Measurements from ENCODE around the gene SMARCC2. TPM values are rescaled to one million over a fixed set of nuclear protein-coding genes. Genes with fewer than 3 reads are reported as not detected.

The SMARCC2 gene
- total and polyA plus RNA-seq, 9 of the 15 experiments (the other 6 are each of a cell fraction or from before 2014, with no cell fraction given), result 11.9 to 86.0 (median 36.6) TPM

DNA sequence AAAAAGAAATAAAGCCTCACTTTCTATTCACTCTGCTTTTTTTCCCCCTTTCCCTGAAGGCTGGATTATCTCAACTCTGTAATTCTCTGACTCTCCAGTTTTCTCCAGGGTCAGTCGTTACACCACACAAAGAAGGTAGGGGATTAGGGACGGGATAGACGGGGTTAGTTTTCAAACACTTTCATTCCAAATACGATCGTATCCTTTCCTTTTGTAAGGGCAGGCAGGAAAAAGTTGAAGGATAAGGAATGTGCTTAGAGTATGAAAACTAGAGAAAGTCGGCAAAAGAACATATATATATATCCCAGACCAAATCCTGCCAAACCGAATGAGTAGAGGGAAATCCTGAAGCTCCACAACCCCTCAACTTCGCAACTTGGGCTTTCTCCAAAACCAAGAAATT lies 61.8 kb downstream of the SMARCC2 start (continued):
- no peak for TF ChIP-seq POU5F1 (IDR thresholded peaks at IDR 0.05; ENCODE audit: borderline replicate concordance, low read depth, low read length, partially characterized antibody)
- TF ChIP-seq, protein P1, sequence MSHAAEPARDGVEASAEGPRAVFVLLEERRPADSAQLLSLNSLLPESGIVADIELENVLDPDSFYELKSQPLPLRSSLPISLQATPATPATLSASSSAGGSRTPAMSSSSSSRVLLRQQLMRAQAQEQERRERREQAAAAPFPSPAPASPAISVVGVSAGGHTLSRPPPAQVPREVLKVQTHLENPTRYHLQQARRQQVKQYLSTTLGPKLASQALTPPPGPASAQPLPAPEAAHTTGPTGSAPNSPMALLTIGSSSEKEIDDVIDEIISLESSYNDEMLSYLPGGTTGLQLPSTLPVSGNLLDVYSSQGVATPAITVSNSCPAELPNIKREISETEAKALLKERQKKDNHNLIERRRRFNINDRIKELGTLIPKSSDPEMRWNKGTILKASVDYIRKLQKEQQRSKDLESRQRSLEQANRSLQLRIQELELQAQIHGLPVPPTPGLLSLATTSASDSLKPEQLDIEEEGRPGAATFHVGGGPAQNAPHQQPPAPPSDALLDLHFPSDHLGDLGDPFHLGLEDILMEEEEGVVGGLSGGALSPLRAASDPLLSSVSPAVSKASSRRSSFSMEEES (CRISPR knock-in tag; IDR thresholded peaks at IDR 0.05), result no peak
- TF ChIP-seq SMARCE1 (IDR thresholded peaks at IDR 0.05), result peak; percentile 11; the same call in 1 of the 2 replicates
- TF ChIP-seq PCBP1 (IDR thresholded peaks at IDR 0.05; ENCODE audit: low read depth, low read length, poor library complexity, severe bottlenecking), result no peak
- TF ChIP-seq CBX3 (IDR thresholded peaks at IDR 0.05; ENCODE audit: borderline replicate concordance in 1 of 2, low read length in 2 of 2), result peak in 1 of 2 experiments; percentile 16; a peak in 1 of 3 replicates
- no peak for TF ChIP-seq PHF20 (IDR thresholded peaks at IDR 0.05; ENCODE audit: partially characterized antibody)
- TF ChIP-seq NFATC3 (IDR thresholded peaks at IDR 0.05), result peak; percentile 33; the same call in 1 of the 2 replicates
- TF ChIP-seq, protein P2, sequence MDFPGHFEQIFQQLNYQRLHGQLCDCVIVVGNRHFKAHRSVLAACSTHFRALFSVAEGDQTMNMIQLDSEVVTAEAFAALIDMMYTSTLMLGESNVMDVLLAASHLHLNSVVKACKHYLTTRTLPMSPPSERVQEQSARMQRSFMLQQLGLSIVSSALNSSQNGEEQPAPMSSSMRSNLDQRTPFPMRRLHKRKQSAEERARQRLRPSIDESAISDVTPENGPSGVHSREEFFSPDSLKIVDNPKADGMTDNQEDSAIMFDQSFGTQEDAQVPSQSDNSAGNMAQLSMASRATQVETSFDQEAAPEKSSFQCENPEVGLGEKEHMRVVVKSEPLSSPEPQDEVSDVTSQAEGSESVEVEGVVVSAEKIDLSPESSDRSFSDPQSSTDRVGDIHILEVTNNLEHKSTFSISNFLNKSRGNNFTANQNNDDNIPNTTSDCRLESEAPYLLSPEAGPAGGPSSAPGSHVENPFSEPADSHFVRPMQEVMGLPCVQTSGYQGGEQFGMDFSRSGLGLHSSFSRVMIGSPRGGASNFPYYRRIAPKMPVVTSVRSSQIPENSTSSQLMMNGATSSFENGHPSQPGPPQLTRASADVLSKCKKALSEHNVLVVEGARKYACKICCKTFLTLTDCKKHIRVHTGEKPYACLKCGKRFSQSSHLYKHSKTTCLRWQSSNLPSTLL (IDR thresholded peaks at IDR 0.05), result no peak
- TF ChIP-seq ZNF830 (CRISPR knock-in tag; IDR thresholded peaks at IDR 0.05), result 0 out of 2 replicates have a peak, but pooled peaks have one; percentile 59
- TF ChIP-seq SIN3A (IDR thresholded peaks at IDR 0.05; ENCODE audit: borderline replicate concordance in 2 of 2, control insufficient read depth in 1 of 2, low read depth in 2 of 2, low read length in 2 of 2), result 0 out of 4 replicates have a peak, but pooled peaks of 1 of the 2 experiments have one; percentile 49
- peak; percentile 8 for TF ChIP-seq POLR2B (IDR thresholded peaks at IDR 0.05; ENCODE audit: low read depth, partially characterized antibody)
- no peak for TF ChIP-seq MECOM (CRISPR knock-in tag; IDR thresholded peaks at IDR 0.05)
- TF ChIP-seq, protein P3, sequence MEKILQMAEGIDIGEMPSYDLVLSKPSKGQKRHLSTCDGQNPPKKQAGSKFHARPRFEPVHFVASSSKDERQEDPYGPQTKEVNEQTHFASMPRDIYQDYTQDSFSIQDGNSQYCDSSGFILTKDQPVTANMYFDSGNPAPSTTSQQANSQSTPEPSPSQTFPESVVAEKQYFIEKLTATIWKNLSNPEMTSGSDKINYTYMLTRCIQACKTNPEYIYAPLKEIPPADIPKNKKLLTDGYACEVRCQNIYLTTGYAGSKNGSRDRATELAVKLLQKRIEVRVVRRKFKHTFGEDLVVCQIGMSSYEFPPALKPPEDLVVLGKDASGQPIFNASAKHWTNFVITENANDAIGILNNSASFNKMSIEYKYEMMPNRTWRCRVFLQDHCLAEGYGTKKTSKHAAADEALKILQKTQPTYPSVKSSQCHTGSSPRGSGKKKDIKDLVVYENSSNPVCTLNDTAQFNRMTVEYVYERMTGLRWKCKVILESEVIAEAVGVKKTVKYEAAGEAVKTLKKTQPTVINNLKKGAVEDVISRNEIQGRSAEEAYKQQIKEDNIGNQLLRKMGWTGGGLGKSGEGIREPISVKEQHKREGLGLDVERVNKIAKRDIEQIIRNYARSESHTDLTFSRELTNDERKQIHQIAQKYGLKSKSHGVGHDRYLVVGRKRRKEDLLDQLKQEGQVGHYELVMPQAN (IDR thresholded peaks at IDR 0.05; ENCODE audit: borderline replicate concordance), result no peak
- TF ChIP-seq ZNF444 (CRISPR knock-in tag; IDR thresholded peaks at IDR 0.05), result no peak
- TF ChIP-seq NCOA6 (IDR thresholded peaks at IDR 0.05), result no peak
- TF ChIP-seq CTBP1 (IDR thresholded peaks at IDR 0.05; ENCODE audit: borderline replicate concordance), result no peak
- TF ChIP-seq, protein P4, sequence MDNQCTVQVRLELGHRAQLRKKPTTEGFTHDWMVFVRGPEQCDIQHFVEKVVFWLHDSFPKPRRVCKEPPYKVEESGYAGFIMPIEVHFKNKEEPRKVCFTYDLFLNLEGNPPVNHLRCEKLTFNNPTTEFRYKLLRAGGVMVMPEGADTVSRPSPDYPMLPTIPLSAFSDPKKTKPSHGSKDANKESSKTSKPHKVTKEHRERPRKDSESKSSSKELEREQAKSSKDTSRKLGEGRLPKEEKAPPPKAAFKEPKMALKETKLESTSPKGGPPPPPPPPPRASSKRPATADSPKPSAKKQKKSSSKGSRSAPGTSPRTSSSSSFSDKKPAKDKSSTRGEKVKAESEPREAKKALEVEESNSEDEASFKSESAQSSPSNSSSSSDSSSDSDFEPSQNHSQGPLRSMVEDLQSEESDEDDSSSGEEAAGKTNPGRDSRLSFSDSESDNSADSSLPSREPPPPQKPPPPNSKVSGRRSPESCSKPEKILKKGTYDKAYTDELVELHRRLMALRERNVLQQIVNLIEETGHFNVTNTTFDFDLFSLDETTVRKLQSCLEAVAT (IDR thresholded peaks at IDR 0.05), result peak; percentile 44 to 63; a peak in 2 of 4 replicates
- no peak for TF ChIP-seq ZNF764 (CRISPR knock-in tag; IDR thresholded peaks at IDR 0.05; ENCODE audit: low read depth)
- TF ChIP-seq TAF9B (IDR thresholded peaks at IDR 0.05; ENCODE audit: partially characterized antibody), result peak; percentile 38
- TF ChIP-seq PML (IDR thresholded peaks at IDR 0.05; ENCODE audit: low read length), result 0 out of 2 replicates have a peak, but pooled peaks have one; percentile 10
- TF ChIP-seq, protein P5, sequence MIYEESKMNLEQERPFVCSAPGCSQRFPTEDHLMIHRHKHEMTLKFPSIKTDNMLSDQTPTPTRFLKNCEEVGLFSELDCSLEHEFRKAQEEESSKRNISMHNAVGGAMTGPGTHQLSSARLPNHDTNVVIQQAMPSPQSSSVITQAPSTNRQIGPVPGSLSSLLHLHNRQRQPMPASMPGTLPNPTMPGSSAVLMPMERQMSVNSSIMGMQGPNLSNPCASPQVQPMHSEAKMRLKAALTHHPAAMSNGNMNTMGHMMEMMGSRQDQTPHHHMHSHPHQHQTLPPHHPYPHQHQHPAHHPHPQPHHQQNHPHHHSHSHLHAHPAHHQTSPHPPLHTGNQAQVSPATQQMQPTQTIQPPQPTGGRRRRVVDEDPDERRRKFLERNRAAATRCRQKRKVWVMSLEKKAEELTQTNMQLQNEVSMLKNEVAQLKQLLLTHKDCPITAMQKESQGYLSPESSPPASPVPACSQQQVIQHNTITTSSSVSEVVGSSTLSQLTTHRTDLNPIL (CRISPR knock-in tag; IDR thresholded peaks at IDR 0.05), result 0 out of 2 replicates have a peak, but pooled peaks have one; percentile 61

All from K562 (cell line).